ENCODE data around the gene CNOT4. TPM values are rescaled to one million over a fixed set of nuclear protein-coding genes. Genes with fewer than 3 reads are reported as not detected.

Gene CNOT4
- total and polyA plus RNA-seq, 4 donors, result 5.6 to 61.4 (median 11.7) TPM

- Histone ChIP-seq H3K27me3 (ENCODE audit: control insufficient read depth in 3 of 3, insufficient read depth in 3 of 3, low read length in 2 of 3) (no peaks in the 10 kb centered on the region), H3K36me3 (ENCODE audit: control insufficient read depth in 4 of 4, insufficient read depth in 4 of 4, low read length in 4 of 4) (peaks cover 0 to 2% (median 1%) of the 10 kb centered on the region in 4 donors), H3K9me3 (ENCODE audit: control insufficient read depth in 4 of 4, insufficient read depth in 3 of 4, low read length in 3 of 4) (no peaks in the 10 kb centered on the region), H3K4me3 (no peak overlapping the region), H3K27ac (ENCODE audit: low read depth in 1 of 2, low read length in 1 of 2) (no peak overlapping the region), H3K4me1 (ENCODE audit: control insufficient read depth in 5 of 5, insufficient read depth in 5 of 5, low read length in 5 of 5) (peaks cover 0 to 12% (median 0%) of the 10 kb centered on the region in 5 donors), H3K9ac (ENCODE audit: insufficient read depth in 1 of 2, low read length in 2 of 2) (no peak overlapping the region)
- WGBS, 2 donors, result 95 to 97% methylated on average over 2 of the region's 2 CpGs
- no peak for TF ChIP-seq CTCF (IDR thresholded peaks at IDR 0.05; ENCODE audit: control extremely low read depth, extremely low read depth)
- no peak for ATAC-seq (ENCODE audit: insufficient read depth, low FRiP score)
- no peak for DNase-seq
Observed at GRCh38 chr7:135383525-135384175, 126.3 kb downstream of the CNOT4 start.

GRCh38 chr7:135382173-135382572 is 127.7 kb downstream of the CNOT4 start:
- H3K9ac ChIP-seq (ENCODE audit: insufficient read depth in 1 of 2, low read length in 2 of 2), result no peak overlapping the region
- WGBS, 2 donors, result 90 to 96% methylated on average over 3 of the region's 3 CpGs
- ATAC-seq (ENCODE audit: insufficient read depth, low FRiP score) (no peak), DNase-seq (no peak)
- TF ChIP-seq CTCF (IDR thresholded peaks at IDR 0.05; ENCODE audit: control extremely low read depth, extremely low read depth), result no peak
- no peaks in the 10 kb centered on the region for H3K9me3 ChIP-seq (ENCODE audit: control insufficient read depth in 4 of 4, insufficient read depth in 3 of 4, low read length in 3 of 4)
- no peak overlapping the region for H3K27ac ChIP-seq (ENCODE audit: low read depth in 1 of 2, low read length in 1 of 2)
- H3K4me1 ChIP-seq (ENCODE audit: control insufficient read depth in 5 of 5, insufficient read depth in 5 of 5, low read length in 5 of 5), result peaks cover 0 to 10% (median 0%) of the 10 kb centered on the region in 5 donors
- no peaks in the 10 kb centered on the region for H3K27me3 ChIP-seq (ENCODE audit: control insufficient read depth in 3 of 3, insufficient read depth in 3 of 3, low read length in 2 of 3)
- no peak overlapping the region for H3K4me3 ChIP-seq
- peaks cover 0 to 2% (median 0%) of the 10 kb centered on the region in 4 donors for H3K36me3 ChIP-seq (ENCODE audit: control insufficient read depth in 4 of 4, insufficient read depth in 4 of 4, low read length in 4 of 4)

GRCh38 chr7:135381369-135381768 is 128.5 kb downstream of the CNOT4 start:
- 97 to 98% methylated on average over 1 of the region's 1 CpG for WGBS, 2 donors
- Histone ChIP-seq H3K36me3 (ENCODE audit: control insufficient read depth in 4 of 4, insufficient read depth in 4 of 4, low read length in 4 of 4) (peaks cover 0 to 2% (median 0%) of the 10 kb centered on the region in 4 donors), H3K27me3 (ENCODE audit: control insufficient read depth in 3 of 3, insufficient read depth in 3 of 3, low read length in 2 of 3) (no peaks in the 10 kb centered on the region), H3K4me3 (no peak overlapping the region), H3K9ac (ENCODE audit: insufficient read depth in 1 of 2, low read length in 2 of 2) (no peak overlapping the region), H3K4me1 (ENCODE audit: control insufficient read depth in 5 of 5, insufficient read depth in 5 of 5, low read length in 5 of 5) (peaks cover 0 to 10% (median 0%) of the 10 kb centered on the region in 5 donors), H3K27ac (ENCODE audit: low read depth in 1 of 2, low read length in 1 of 2) (no peak overlapping the region), H3K9me3 (ENCODE audit: control insufficient read depth in 4 of 4, insufficient read depth in 3 of 4, low read length in 3 of 4) (no peaks in the 10 kb centered on the region)
- no peak for DNase-seq
- no peak for TF ChIP-seq CTCF (IDR thresholded peaks at IDR 0.05; ENCODE audit: control extremely low read depth, extremely low read depth)
- ATAC-seq (ENCODE audit: insufficient read depth, low FRiP score), result no peak

GRCh38 chr7:135380351-135380750 is 129.6 kb downstream of the CNOT4 start:
- H3K4me1 ChIP-seq (ENCODE audit: control insufficient read depth in 5 of 5, insufficient read depth in 5 of 5, low read length in 5 of 5), result peaks cover 0 to 10% (median 0%) of the 10 kb centered on the region in 5 donors
- no peak overlapping the region for H3K9ac ChIP-seq (ENCODE audit: insufficient read depth in 1 of 2, low read length in 2 of 2)
- ATAC-seq (ENCODE audit: insufficient read depth, low FRiP score) (no peak), DNase-seq (no peak)
- no peak overlapping the region for H3K4me3 ChIP-seq
- H3K9me3 ChIP-seq (ENCODE audit: control insufficient read depth in 4 of 4, insufficient read depth in 3 of 4, low read length in 3 of 4), result no peaks in the 10 kb centered on the region
- TF ChIP-seq CTCF (IDR thresholded peaks at IDR 0.05; ENCODE audit: control extremely low read depth, extremely low read depth), result no peak
- no peak overlapping the region for H3K27ac ChIP-seq (ENCODE audit: low read depth in 1 of 2, low read length in 1 of 2)
- H3K36me3 ChIP-seq (ENCODE audit: control insufficient read depth in 4 of 4, insufficient read depth in 4 of 4, low read length in 4 of 4), result peaks cover 0 to 2% (median 0%) of the 10 kb centered on the region in 4 donors
- no peaks in the 10 kb centered on the region for H3K27me3 ChIP-seq (ENCODE audit: control insufficient read depth in 3 of 3, insufficient read depth in 3 of 3, low read length in 2 of 3)
